ENCODE measurements around the gene COL23A1.
A peak's percentile ranks its signal among the peaks of the same experiment; 100 is the strongest.

Gene COL23A1

DNA sequence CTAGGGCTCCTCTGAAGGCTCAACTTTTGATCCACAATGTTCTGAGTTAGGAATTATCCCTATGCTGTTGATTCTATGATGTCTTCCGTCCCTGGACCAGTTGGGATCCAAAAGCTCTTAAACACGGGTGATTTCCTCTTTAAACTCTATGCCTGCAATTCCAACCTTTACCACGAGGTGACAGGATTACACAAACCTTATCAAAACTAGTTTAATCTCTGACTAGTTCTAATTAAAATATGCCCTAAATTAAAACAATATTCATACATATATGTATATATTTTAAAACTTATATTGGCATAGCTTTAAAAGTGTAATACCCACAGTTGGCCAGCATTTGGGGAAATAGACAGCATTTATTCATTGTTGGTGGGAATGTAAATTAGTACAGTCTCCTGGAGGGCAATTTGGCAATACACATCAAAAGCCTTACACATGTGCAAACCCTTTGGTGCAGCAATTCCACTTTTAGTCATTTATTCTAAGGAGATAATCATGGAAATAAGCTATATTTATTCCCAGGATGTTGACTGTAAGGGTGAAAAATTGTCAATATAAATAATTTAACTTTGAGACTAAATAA, 306.0 kb downstream of the COL23A1 start:
- no peak for DNase-seq (ENCODE audit: low spot score)
- no peak overlapping the region for H3K4ac ChIP-seq (ENCODE audit: low read length)
- no peak overlapping the region for H3K4me2 ChIP-seq (ENCODE audit: insufficient read depth, low read length, poor library complexity, severe bottlenecking)
- H2BK120ac ChIP-seq (ENCODE audit: low read depth, low read length), result no peak overlapping the region
- H4K8ac ChIP-seq (ENCODE audit: low read depth, low read length), result no peak overlapping the region
- no peak overlapping the region for H2BK15ac ChIP-seq (ENCODE audit: low read length)
- H4K91ac ChIP-seq (ENCODE audit: low read depth, low read length, poor library complexity), result no peak overlapping the region
- no peak overlapping the region for H2BK12ac ChIP-seq (ENCODE audit: low read length)
- H3K4me1 ChIP-seq (ENCODE audit: control insufficient read depth in 2 of 2, insufficient read depth in 1 of 2, low read depth in 1 of 2, low read length in 2 of 2), result peaks cover 3% of the 10 kb centered on the region in 2 donors
- no peak overlapping the region for H3K27ac ChIP-seq (replicated peaks; ENCODE audit: low read length)
- H3K23ac ChIP-seq (ENCODE audit: low read depth, low read length, poor library complexity), result no peak overlapping the region
- no peaks in the 10 kb centered on the region for H3K36me3 ChIP-seq (replicated peaks in 1 of 2; ENCODE audit: control insufficient read depth in 2 of 2, insufficient read depth in 2 of 2, low read length in 2 of 2)
- H2AK5ac ChIP-seq (ENCODE audit: low read depth, low read length), result no peak overlapping the region
- no CpG with 5 or more reads among the region's 3 CpGs for WGBS, 2 donors (ENCODE audit: extremely low coverage in 2 of 2, insufficient read length in 2 of 2, insufficient replicate concordance in 1 of 2)
- peaks cover 0 to 18% of the 10 kb centered on the region in 2 donors for H3K9me3 ChIP-seq (replicated peaks in 1 of 2; ENCODE audit: control insufficient read depth in 2 of 2, insufficient read depth in 1 of 2, low read depth in 1 of 2, low read length in 2 of 2)
- peaks cover 0 to under 1% (median 0%) of the 10 kb centered on the region in 3 experiments for H3K27me3 ChIP-seq (ENCODE audit: control insufficient read depth in 3 of 3, insufficient read depth in 3 of 3, low read depth in 1 of 3, low read length in 3 of 3)
- no peak overlapping the region for H3K18ac ChIP-seq (ENCODE audit: low read length)
- no peak overlapping the region for H2AFZ ChIP-seq (ENCODE audit: low read length)
- H3K9ac ChIP-seq (ENCODE audit: low read depth, low read length, poor library complexity), result no peak overlapping the region
- H3K79me1 ChIP-seq (ENCODE audit: low read depth, low read length), result peaks cover under 1% of the 10 kb centered on the region
- no peak overlapping the region for H2BK5ac ChIP-seq (ENCODE audit: low read length)
- no peak overlapping the region for H3K4me3 ChIP-seq (ENCODE audit: low read length in 2 of 2)
- no peak overlapping the region for H3K14ac ChIP-seq (ENCODE audit: low read length)

DNA sequence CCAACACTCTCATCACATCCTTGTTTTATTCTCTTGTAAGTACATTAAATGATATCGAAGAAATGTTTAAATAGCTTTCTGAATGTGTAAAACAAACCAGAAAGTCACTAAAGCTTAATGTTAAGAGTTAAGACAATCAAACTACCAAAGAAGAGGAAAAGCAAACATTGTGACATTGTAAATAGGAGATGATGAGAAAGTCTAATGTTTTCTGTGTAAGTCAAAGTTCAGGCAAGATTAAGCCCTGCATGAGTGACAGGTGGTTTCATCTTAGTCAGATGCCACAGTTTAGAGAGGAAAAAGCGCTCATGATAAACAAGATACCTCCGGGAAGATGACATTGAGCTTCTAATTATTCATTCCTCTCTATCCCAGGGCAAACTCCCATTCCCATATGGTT, 306.7 kb downstream of the COL23A1 start:
- peaks cover 0 to 18% of the 10 kb centered on the region in 2 donors for H3K9me3 ChIP-seq (replicated peaks in 1 of 2; ENCODE audit: control insufficient read depth in 2 of 2, insufficient read depth in 1 of 2, low read depth in 1 of 2, low read length in 2 of 2)
- no peak overlapping the region for H3K18ac ChIP-seq (ENCODE audit: low read length)
- H3K14ac ChIP-seq (ENCODE audit: low read length), result no peak overlapping the region
- H2BK5ac ChIP-seq (ENCODE audit: low read length), result no peak overlapping the region
- H3K4me3 ChIP-seq (ENCODE audit: low read length in 2 of 2), result no peak overlapping the region
- H3K27ac ChIP-seq (replicated peaks; ENCODE audit: low read length), result no peak overlapping the region
- no peak overlapping the region for H2BK12ac ChIP-seq (ENCODE audit: low read length)
- H3K4me2 ChIP-seq (ENCODE audit: insufficient read depth, low read length, poor library complexity, severe bottlenecking), result no peak overlapping the region
- H4K91ac ChIP-seq (ENCODE audit: low read depth, low read length, poor library complexity), result no peak overlapping the region
- DNase-seq (ENCODE audit: low spot score), result no peak
- no peak overlapping the region for H2AK5ac ChIP-seq (ENCODE audit: low read depth, low read length)
- no peak overlapping the region for H2BK15ac ChIP-seq (ENCODE audit: low read length)
- no CpG with 5 or more reads among the region's 3 CpGs for WGBS, 2 donors (ENCODE audit: extremely low coverage in 2 of 2, insufficient read length in 2 of 2, insufficient replicate concordance in 1 of 2)
- H3K4me1 ChIP-seq (ENCODE audit: control insufficient read depth in 2 of 2, insufficient read depth in 1 of 2, low read depth in 1 of 2, low read length in 2 of 2), result peaks cover 0 to 3% of the 10 kb centered on the region in 2 donors
- no peak overlapping the region for H3K4ac ChIP-seq (ENCODE audit: low read length)
- no peak overlapping the region for H3K9ac ChIP-seq (ENCODE audit: low read depth, low read length, poor library complexity)
- H2AFZ ChIP-seq (ENCODE audit: low read length), result no peak overlapping the region
- peaks cover 4% of the 10 kb centered on the region for H3K79me1 ChIP-seq (ENCODE audit: low read depth, low read length)
- H3K23ac ChIP-seq (ENCODE audit: low read depth, low read length, poor library complexity), result no peak overlapping the region
- H3K27me3 ChIP-seq (ENCODE audit: control insufficient read depth in 3 of 3, insufficient read depth in 3 of 3, low read depth in 1 of 3, low read length in 3 of 3), result peaks cover 0 to 6% (median 0%) of the 10 kb centered on the region in 3 experiments
- no peaks in the 10 kb centered on the region for H3K36me3 ChIP-seq (replicated peaks in 1 of 2; ENCODE audit: control insufficient read depth in 2 of 2, insufficient read depth in 2 of 2, low read length in 2 of 2)
- no peak overlapping the region for H4K8ac ChIP-seq (ENCODE audit: low read depth, low read length)
- H2BK120ac ChIP-seq (ENCODE audit: low read depth, low read length), result no peak overlapping the region

DNA sequence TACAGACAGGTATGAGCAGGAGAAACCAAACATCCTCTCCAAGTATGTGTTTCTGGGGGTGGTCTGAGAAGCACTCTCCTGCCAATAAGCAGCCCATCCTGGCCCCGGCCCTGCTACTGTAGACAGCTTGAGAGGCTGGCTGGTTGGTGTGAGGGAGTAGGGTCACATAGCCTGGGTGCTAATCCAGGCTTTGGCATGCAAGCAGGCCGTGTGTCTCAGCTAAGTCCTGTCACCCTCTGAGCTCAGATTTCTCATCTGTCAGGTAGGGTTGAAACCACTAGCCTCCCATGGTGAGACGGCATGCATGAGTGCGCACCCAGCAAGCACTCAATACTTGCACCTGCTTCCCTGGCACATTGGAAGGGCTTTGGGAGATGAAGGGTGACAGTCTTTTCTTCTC, 307.8 kb downstream of the COL23A1 start:
- H2BK5ac ChIP-seq (ENCODE audit: low read length), result no peak overlapping the region
- no peak for DNase-seq (ENCODE audit: low spot score)

DNA sequence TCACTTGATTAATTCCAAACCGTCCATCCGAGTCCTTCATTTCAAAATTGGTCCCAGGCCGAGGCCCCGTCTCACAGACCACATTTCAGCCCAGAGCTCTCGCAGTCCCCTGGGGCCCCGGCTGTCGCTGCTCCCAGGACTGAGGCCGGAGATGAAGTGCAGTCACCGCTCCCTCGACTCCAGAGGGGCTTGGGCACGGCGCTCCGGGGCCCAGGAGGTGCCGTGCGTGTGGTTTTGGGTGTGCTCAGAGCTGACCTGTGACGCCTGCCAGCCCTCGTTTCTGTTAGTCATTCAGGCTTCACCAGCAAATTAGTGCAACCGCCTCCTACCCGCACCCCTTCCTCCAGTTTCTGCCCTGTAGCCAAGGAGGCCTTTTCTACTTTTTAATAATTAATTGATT, 308.9 kb downstream of the COL23A1 start:
- peak overlapping the region; percentile 48 for H3K23ac ChIP-seq (ENCODE audit: low read depth, low read length, poor library complexity)
- H2AFZ ChIP-seq (ENCODE audit: low read length), result no peak overlapping the region
- peaks cover 0 to 3% of the 10 kb centered on the region in 2 donors for H3K4me1 ChIP-seq (ENCODE audit: control insufficient read depth in 2 of 2, insufficient read depth in 1 of 2, low read depth in 1 of 2, low read length in 2 of 2)
- no peak overlapping the region for H4K8ac ChIP-seq (ENCODE audit: low read depth, low read length)
- no peak for DNase-seq (ENCODE audit: low spot score)
- peaks cover 4% of the 10 kb centered on the region for H3K79me1 ChIP-seq (ENCODE audit: low read depth, low read length)
- H2BK12ac ChIP-seq (ENCODE audit: low read length), result no peak overlapping the region
- H3K4me3 ChIP-seq (ENCODE audit: low read length in 2 of 2), result no peak overlapping the region
- no peak overlapping the region for H2BK5ac ChIP-seq (ENCODE audit: low read length)
- H3K36me3 ChIP-seq (replicated peaks in 1 of 2; ENCODE audit: control insufficient read depth in 2 of 2, insufficient read depth in 2 of 2, low read length in 2 of 2), result no peaks in the 10 kb centered on the region
- H2AK5ac ChIP-seq (ENCODE audit: low read depth, low read length), result no peak overlapping the region
- peaks cover 0 to 6% (median 0%) of the 10 kb centered on the region in 3 experiments for H3K27me3 ChIP-seq (ENCODE audit: control insufficient read depth in 3 of 3, insufficient read depth in 3 of 3, low read depth in 1 of 3, low read length in 3 of 3)
- H3K18ac ChIP-seq (ENCODE audit: low read length), result no peak overlapping the region
- no peak overlapping the region for H3K4me2 ChIP-seq (ENCODE audit: insufficient read depth, low read length, poor library complexity, severe bottlenecking)
- no peak overlapping the region for H4K91ac ChIP-seq (ENCODE audit: low read depth, low read length, poor library complexity)
- H2BK120ac ChIP-seq (ENCODE audit: low read depth, low read length), result no peak overlapping the region
- no peak overlapping the region for H2BK15ac ChIP-seq (ENCODE audit: low read length)
- peaks cover 0 to 18% of the 10 kb centered on the region in 2 donors for H3K9me3 ChIP-seq (replicated peaks in 1 of 2; ENCODE audit: control insufficient read depth in 2 of 2, insufficient read depth in 1 of 2, low read depth in 1 of 2, low read length in 2 of 2)
- no peak overlapping the region for H3K9ac ChIP-seq (ENCODE audit: low read depth, low read length, poor library complexity)
- H3K4ac ChIP-seq (ENCODE audit: low read length), result no peak overlapping the region
- H3K27ac ChIP-seq (replicated peaks; ENCODE audit: low read length), result no peak overlapping the region
- H3K14ac ChIP-seq (ENCODE audit: low read length), result no peak overlapping the region
- no CpG with 5 or more reads among the region's 19 CpGs for WGBS, 2 donors (ENCODE audit: extremely low coverage in 2 of 2, insufficient read length in 2 of 2, insufficient replicate concordance in 1 of 2)

More for the DNA sequence above, 307.8 kb downstream of the COL23A1 start:
- no peak overlapping the region for H3K4ac ChIP-seq (ENCODE audit: low read length)
- no peak overlapping the region for H2BK120ac ChIP-seq (ENCODE audit: low read depth, low read length)
- H2AFZ ChIP-seq (ENCODE audit: low read length), result no peak overlapping the region
- H3K9ac ChIP-seq (ENCODE audit: low read depth, low read length, poor library complexity), result no peak overlapping the region
- H2BK12ac ChIP-seq (ENCODE audit: low read length), result no peak overlapping the region
- H4K8ac ChIP-seq (ENCODE audit: low read depth, low read length), result no peak overlapping the region
- no peak overlapping the region for H3K27ac ChIP-seq (replicated peaks; ENCODE audit: low read length)
- H2BK15ac ChIP-seq (ENCODE audit: low read length), result no peak overlapping the region
- peaks cover 4% of the 10 kb centered on the region for H3K79me1 ChIP-seq (ENCODE audit: low read depth, low read length)
- H3K23ac ChIP-seq (ENCODE audit: low read depth, low read length, poor library complexity), result no peak overlapping the region
- WGBS, 2 donors (ENCODE audit: extremely low coverage in 2 of 2, insufficient read length in 2 of 2, insufficient replicate concordance in 1 of 2), result no CpG with 5 or more reads among the region's 4 CpGs
- H2AK5ac ChIP-seq (ENCODE audit: low read depth, low read length), result peak overlapping the region; percentile 47
- H3K14ac ChIP-seq (ENCODE audit: low read length), result no peak overlapping the region
- H3K9me3 ChIP-seq (replicated peaks in 1 of 2; ENCODE audit: control insufficient read depth in 2 of 2, insufficient read depth in 1 of 2, low read depth in 1 of 2, low read length in 2 of 2), result peaks cover 0 to 18% of the 10 kb centered on the region in 2 donors
- H3K18ac ChIP-seq (ENCODE audit: low read length), result no peak overlapping the region
- H4K91ac ChIP-seq (ENCODE audit: low read depth, low read length, poor library complexity), result no peak overlapping the region
- no peak overlapping the region for H3K4me3 ChIP-seq (ENCODE audit: low read length in 2 of 2)
- H3K27me3 ChIP-seq (ENCODE audit: control insufficient read depth in 3 of 3, insufficient read depth in 3 of 3, low read depth in 1 of 3, low read length in 3 of 3), result peaks cover 0 to 6% (median 0%) of the 10 kb centered on the region in 3 experiments
- H3K4me1 ChIP-seq (ENCODE audit: control insufficient read depth in 2 of 2, insufficient read depth in 1 of 2, low read depth in 1 of 2, low read length in 2 of 2), result peaks cover 0 to 3% of the 10 kb centered on the region in 2 donors
- H3K4me2 ChIP-seq (ENCODE audit: insufficient read depth, low read length, poor library complexity, severe bottlenecking), result no peak overlapping the region
- H3K36me3 ChIP-seq (replicated peaks in 1 of 2; ENCODE audit: control insufficient read depth in 2 of 2, insufficient read depth in 2 of 2, low read length in 2 of 2), result no peaks in the 10 kb centered on the region

Measured in neuronal stem cell (in vitro differentiated cells).